ENCODE measurements around the gene EPHA2. TPM values are rescaled to one million over a fixed set of nuclear protein-coding genes. Genes with fewer than 3 reads are reported as not detected.

Gene EPHA2
- total and polyA plus RNA-seq, 2 experiments from 2014 or later: 7.5 to 51.2 TPM

GRCh38 chr1:16115468-16115983 lies 40.3 kb downstream of the EPHA2 start:
- H4K20me1 ChIP-seq (replicated peaks; ENCODE audit: insufficient read depth): no peaks in the 10 kb centered on the region
- H3K4me1 ChIP-seq (ENCODE audit: insufficient read depth): peaks cover 48% of the 10 kb centered on the region
- no peaks in the 10 kb centered on the region for H3K79me2 ChIP-seq (replicated peaks; ENCODE audit: insufficient read depth)
- peak overlapping the region; percentile 80 for H2AFZ ChIP-seq
- no peaks in the 10 kb centered on the region for H3K9me2 ChIP-seq (ENCODE audit: insufficient read depth)
- no peak overlapping the region for H3K4me3 Mint-ChIP-seq
- peaks cover 11% of the 10 kb centered on the region for H3K27me3 Mint-ChIP-seq (ENCODE audit: insufficient read depth, low read depth, poor library complexity)
- 0 out of 2 replicates have a peak, but pooled peaks cover 3% of the 10 kb centered on the region for H3F3A ChIP-seq (replicated peaks; ENCODE audit: low read depth)
- H3K4me3 ChIP-seq: peak overlapping the region; percentile 15; the same call in 1 of the 2 replicates
- TF ChIP-seq JUNB (IDR thresholded peaks at IDR 0.05; ENCODE audit: unreplicated experiment) (no peak), STAT1 (IDR thresholded peaks at IDR 0.05; ENCODE audit: unreplicated experiment) (no peak), NANOG (IDR thresholded peaks at IDR 0.05; ENCODE audit: borderline replicate concordance) (no peak), EZH2 (IDR thresholded peaks at IDR 0.05; ENCODE audit: low read depth, unreplicated experiment) (no peak), POLR2AphosphoS5 (IDR thresholded peaks at IDR 0.05; ENCODE audit: low read depth) (no peak)
- no peaks in the 10 kb centered on the region for H3K36me3 ChIP-seq (ENCODE audit: insufficient read depth)
- H3K4me2 ChIP-seq: peak overlapping the region; percentile 78
- no peaks in the 10 kb centered on the region for H3K9me3 Mint-ChIP-seq
- peak overlapping the region; percentile 82; the same call in 1 of the 2 replicates for H3K27ac Mint-ChIP-seq
- no peak overlapping the region for H3K27ac ChIP-seq (ENCODE audit: low read depth)
- H3K27me3 ChIP-seq (ENCODE audit: insufficient read depth): no peaks in the 10 kb centered on the region
- H3K36me3 Mint-ChIP-seq (ENCODE audit: low read depth): no peaks in the 10 kb centered on the region; the same call in 2 of the 3 replicates
- ATAC-seq (peak; percentile 4), DNase-seq (ENCODE audit: low spot score) (no peak)
- H3K4me1 Mint-ChIP-seq: peaks cover 55% of the 10 kb centered on the region

- peaks cover 49% of the 10 kb centered on the region for H3K4me1 Mint-ChIP-seq
- H3K4me3 Mint-ChIP-seq: no peak overlapping the region
- no peak for TF ChIP-seq CTCF (conservative IDR thresholded peaks at IDR 0.05; ENCODE audit: low read depth in 2 of 2)
- no peak for TF ChIP-seq ZNF331 (CRISPR knock-in tag; IDR thresholded peaks at IDR 0.05; ENCODE audit: low read depth)
- TF ChIP-seq REST (IDR thresholded peaks at IDR 0.05; ENCODE audit: unreplicated experiment): no peak
- TF ChIP-seq POLR2AphosphoS5 (IDR thresholded peaks at IDR 0.05; ENCODE audit: low read depth): no peak
- no peak for TF ChIP-seq EZH2phosphoT487 (IDR thresholded peaks at IDR 0.05; ENCODE audit: unreplicated experiment)
- TF ChIP-seq CREB1 (CRISPR knock-in tag; IDR thresholded peaks at IDR 0.05; ENCODE audit: low read depth): no peak
- no peak for TF ChIP-seq NANOG (IDR thresholded peaks at IDR 0.05; ENCODE audit: borderline replicate concordance)
Observed at GRCh38 chr1:16114527-16115467, 41.1 kb downstream of the EPHA2 start.

More at GRCh38 chr1:16114527-16115467, 41.1 kb downstream of the EPHA2 start:
- H3K4me1 ChIP-seq (ENCODE audit: insufficient read depth): peaks cover 45% of the 10 kb centered on the region
- no peaks in the 10 kb centered on the region for H3K9me2 ChIP-seq (ENCODE audit: insufficient read depth)
- no peak for ATAC-seq
- no peak overlapping the region for H3K27ac Mint-ChIP-seq
- no peak overlapping the region for H2AFZ ChIP-seq
- DNase-seq (ENCODE audit: low spot score): no peak
- H3K79me2 ChIP-seq (replicated peaks; ENCODE audit: insufficient read depth): no peaks in the 10 kb centered on the region
- H3K4me2 ChIP-seq: peak overlapping the region; percentile 78; the same call in 1 of the 2 replicates
- no peaks in the 10 kb centered on the region for H3K36me3 ChIP-seq (ENCODE audit: insufficient read depth)
- no peak overlapping the region for H3K4me3 ChIP-seq
- no peak overlapping the region for H3K27ac ChIP-seq (ENCODE audit: low read depth)
- no peaks in the 10 kb centered on the region; the same call in 2 of the 3 replicates for H3K36me3 Mint-ChIP-seq (ENCODE audit: low read depth)
- no peaks in the 10 kb centered on the region for H4K20me1 ChIP-seq (replicated peaks; ENCODE audit: insufficient read depth)
- 0 out of 2 replicates have a peak, but pooled peaks cover 3% of the 10 kb centered on the region for H3F3A ChIP-seq (replicated peaks; ENCODE audit: low read depth)
- peaks cover 11% of the 10 kb centered on the region for H3K27me3 Mint-ChIP-seq (ENCODE audit: insufficient read depth, low read depth, poor library complexity)
- H3K27me3 ChIP-seq (ENCODE audit: insufficient read depth): no peaks in the 10 kb centered on the region
- H3K9me3 Mint-ChIP-seq: peaks cover 6% of the 10 kb centered on the region; the same call in 2 of the 3 replicates

All from GM23338 (cell line).